ENCODE results near the gene SMYD5. TPM values are rescaled to one million over a fixed set of nuclear protein-coding genes. Genes with fewer than 3 reads are reported as not detected.

The SMYD5 gene
- total and polyA plus RNA-seq, 2 donors (not counting 1 experiment from before 2014, with no cell fraction given) = 31.9 to 41.0 TPM

GRCh38 chr2:73253901-73254300, 39.9 kb downstream of the SMYD5 start:
- Histone ChIP-seq H3K4me1 (ENCODE audit: control insufficient read depth in 2 of 2, insufficient read depth in 2 of 2, low read length in 2 of 2) (no peaks in the 10 kb centered on the region), H3K4me3 (ENCODE audit: control extremely low read depth in 1 of 5, extremely low read depth in 1 of 5, insufficient read depth in 1 of 5, low read depth in 2 of 5, low read length in 4 of 5) (no peak overlapping the region), H3K9ac (ENCODE audit: low read length) (no peak overlapping the region), H2AFZ (ENCODE audit: insufficient read depth, low read depth, low read length, poor library complexity, severe bottlenecking) (no peak overlapping the region), H3K36me3 (replicated peaks in 1 of 2; ENCODE audit: control extremely low read depth in 1 of 2, control insufficient read depth in 1 of 2, extremely low read depth in 1 of 2, insufficient read depth in 2 of 2, low read length in 1 of 2) (peaks cover 0 to 56% of the 10 kb centered on the region in 2 experiments), H3K27me3 (replicated peaks in 1 of 4; ENCODE audit: control extremely low read depth in 1 of 4, control insufficient read depth in 3 of 4, insufficient read depth in 4 of 4, low read length in 3 of 4) (no peaks in the 10 kb centered on the region), H3K27ac (ENCODE audit: low read length in 2 of 2) (no peak overlapping the region), H3K9me3 (ENCODE audit: control extremely low read depth in 1 of 3, control insufficient read depth in 2 of 3, insufficient read depth in 1 of 3, low read length in 2 of 3) (no peaks in the 10 kb centered on the region), H4K20me1 (ENCODE audit: control insufficient read depth, insufficient read depth, low read length, poor library complexity, severe bottlenecking) (peaks cover 16% of the 10 kb centered on the region), H3K4me2 (replicated peaks; ENCODE audit: low read depth, low read length, poor library complexity, severe bottlenecking) (no peak overlapping the region), H3K79me2 (ENCODE audit: control insufficient read depth, insufficient read depth, low read length) (no peaks in the 10 kb centered on the region)
- Mint-ChIP-seq H3K4me1 (no peaks in the 10 kb centered on the region), H3K4me3 (no peak overlapping the region), H3K27ac (no peak overlapping the region), H3K9me3 (ENCODE audit: insufficient read depth) (no peaks in the 10 kb centered on the region), H3K27me3 (no peaks in the 10 kb centered on the region)
- CTCF ChIA-PET = interaction anchor here (1.0 kb wide), 1 partner anchor 37 kb away, joined by 5 read pairs; no protein-coding TSS in a partner anchor
- DNase-seq (no peak), ATAC-seq (ENCODE audit: low read depth) (no peak)
- POLR2A ChIA-PET = no interaction called here
- no peak for TF ChIP-seq EZH2 (IDR thresholded peaks at IDR 0.05; ENCODE audit: borderline replicate concordance, insufficient read depth, low read depth, low read length, poor library complexity, severe bottlenecking)
- TF ChIP-seq CTCF (IDR thresholded peaks at IDR 0.05) = no peak
- 94% methylated on average over 3 of the region's 3 CpGs for WGBS (ENCODE audit: insufficient coverage)
- intact Hi-C loops (cut with micrococcal nuclease) = no loop called here

GRCh38 chr2:73254343-73255006, 40.4 kb downstream of the SMYD5 start:
- Histone ChIP-seq H3K27me3 (replicated peaks in 1 of 4; ENCODE audit: control extremely low read depth in 1 of 4, control insufficient read depth in 3 of 4, insufficient read depth in 4 of 4, low read length in 3 of 4) (no peaks in the 10 kb centered on the region), H3K9ac (ENCODE audit: low read length) (no peak overlapping the region), H3K27ac (ENCODE audit: low read length in 2 of 2) (no peak overlapping the region), H3K4me2 (replicated peaks; ENCODE audit: low read depth, low read length, poor library complexity, severe bottlenecking) (no peak overlapping the region), H2AFZ (ENCODE audit: insufficient read depth, low read depth, low read length, poor library complexity, severe bottlenecking) (no peak overlapping the region), H3K36me3 (replicated peaks in 1 of 2; ENCODE audit: control extremely low read depth in 1 of 2, control insufficient read depth in 1 of 2, extremely low read depth in 1 of 2, insufficient read depth in 2 of 2, low read length in 1 of 2) (peaks cover 0 to 54% of the 10 kb centered on the region in 2 experiments), H4K20me1 (ENCODE audit: control insufficient read depth, insufficient read depth, low read length, poor library complexity, severe bottlenecking) (peaks cover 10% of the 10 kb centered on the region), H3K4me3 (ENCODE audit: control extremely low read depth in 1 of 5, extremely low read depth in 1 of 5, insufficient read depth in 1 of 5, low read depth in 2 of 5, low read length in 4 of 5) (no peak overlapping the region), H3K79me2 (ENCODE audit: control insufficient read depth, insufficient read depth, low read length) (no peaks in the 10 kb centered on the region), H3K9me3 (ENCODE audit: control extremely low read depth in 1 of 3, control insufficient read depth in 2 of 3, insufficient read depth in 1 of 3, low read length in 2 of 3) (no peaks in the 10 kb centered on the region), H3K4me1 (ENCODE audit: control insufficient read depth in 2 of 2, insufficient read depth in 2 of 2, low read length in 2 of 2) (no peaks in the 10 kb centered on the region)
- CTCF ChIA-PET = interaction anchor here (1.0 kb wide), 1 partner anchor 37 kb away, joined by 5 read pairs; no protein-coding TSS in a partner anchor
- intact Hi-C loops (cut with micrococcal nuclease) = no loop called here
- TF ChIP-seq EZH2 (IDR thresholded peaks at IDR 0.05; ENCODE audit: borderline replicate concordance, insufficient read depth, low read depth, low read length, poor library complexity, severe bottlenecking) = no peak
- TF ChIP-seq CTCF (IDR thresholded peaks at IDR 0.05) = no peak
- H3K27ac Mint-ChIP-seq = no peak overlapping the region
- POLR2A ChIA-PET = no interaction called here
- no peak overlapping the region for H3K4me3 Mint-ChIP-seq
- no peaks in the 10 kb centered on the region for H3K9me3 Mint-ChIP-seq (ENCODE audit: insufficient read depth)
- ATAC-seq (ENCODE audit: low read depth) (no peak), DNase-seq (no peak)
- WGBS (ENCODE audit: insufficient coverage) = 100% methylated on average over 5 of the region's 7 CpGs
- H3K27me3 Mint-ChIP-seq = no peaks in the 10 kb centered on the region
- no peaks in the 10 kb centered on the region for H3K4me1 Mint-ChIP-seq

All from B cell (primary cell).